ENCODE measurements around the gene GRAMD2A. TPM values are rescaled to one million over a fixed set of nuclear protein-coding genes. Genes with fewer than 3 reads are reported as not detected.

Gene GRAMD2A
- total and polyA plus RNA-seq, 2 experiments from 2014 or later, result 0.70 to 2.8 TPM

- H3K4me1 Mint-ChIP-seq, result peaks cover 5% of the 10 kb centered on the region; the same call in 2 of the 3 replicates
Observed at GRCh38 chr15:72162569-72162968, 35.0 kb downstream of the GRAMD2A start.

More at GRCh38 chr15:72162569-72162968, 35.0 kb downstream of the GRAMD2A start:
- Histone ChIP-seq H3K9me2 (ENCODE audit: insufficient read depth) (0 out of 2 replicates have a peak, but pooled peaks cover 2% of the 10 kb centered on the region), H3K4me1 (ENCODE audit: insufficient read depth) (no peaks in the 10 kb centered on the region), H3K36me3 (ENCODE audit: insufficient read depth) (no peaks in the 10 kb centered on the region), H3K4me2 (no peak overlapping the region), H3K27me3 (ENCODE audit: insufficient read depth) (no peaks in the 10 kb centered on the region), H3F3A (replicated peaks; ENCODE audit: low read depth) (no peaks in the 10 kb centered on the region), H3K27ac (ENCODE audit: low read depth) (no peak overlapping the region), H2AFZ (no peak overlapping the region), H3K4me3 (no peak overlapping the region), H4K20me1 (replicated peaks; ENCODE audit: insufficient read depth) (no peaks in the 10 kb centered on the region), H3K79me2 (replicated peaks; ENCODE audit: insufficient read depth) (no peaks in the 10 kb centered on the region)
- DNase-seq (ENCODE audit: low spot score) (no peak), ATAC-seq (no peak)
- no peaks in the 10 kb centered on the region for H3K9me3 Mint-ChIP-seq
- peaks cover 4% of the 10 kb centered on the region for H3K27me3 Mint-ChIP-seq (ENCODE audit: insufficient read depth, low read depth, poor library complexity)
- no peak overlapping the region for H3K4me3 Mint-ChIP-seq
- TF ChIP-seq ZNF114 (CRISPR knock-in tag; IDR thresholded peaks at IDR 0.05) (no peak), EZH2phosphoT487 (IDR thresholded peaks at IDR 0.05; ENCODE audit: unreplicated experiment) (no peak), POLR2AphosphoS5 (IDR thresholded peaks at IDR 0.05; ENCODE audit: low read depth) (no peak), NANOG (IDR thresholded peaks at IDR 0.05; ENCODE audit: borderline replicate concordance) (no peak), EZH2 (IDR thresholded peaks at IDR 0.05; ENCODE audit: low read depth, unreplicated experiment) (no peak), ZNF462 (CRISPR knock-in tag; IDR thresholded peaks at IDR 0.05) (no peak), JUNB (IDR thresholded peaks at IDR 0.05; ENCODE audit: unreplicated experiment) (no peak), ZNF331 (CRISPR knock-in tag; IDR thresholded peaks at IDR 0.05; ENCODE audit: low read depth) (no peak), ETS1 (IDR thresholded peaks at IDR 0.05) (no peak), STAT1 (IDR thresholded peaks at IDR 0.05; ENCODE audit: unreplicated experiment) (no peak), REST (IDR thresholded peaks at IDR 0.05; ENCODE audit: unreplicated experiment) (no peak), CTCF (conservative IDR thresholded peaks at IDR 0.05; ENCODE audit: low read depth in 2 of 2) (no peak), CREB1 (CRISPR knock-in tag; IDR thresholded peaks at IDR 0.05; ENCODE audit: low read depth) (no peak)
- H3K36me3 Mint-ChIP-seq (ENCODE audit: low read depth), result no peaks in the 10 kb centered on the region
- H3K27ac Mint-ChIP-seq, result no peak overlapping the region

Data from GM23338 (cell line).